WTC11 (cell line): ENCODE results near the gene SEPSECS. TPM values are rescaled to one million over a fixed set of nuclear protein-coding genes. Genes with fewer than 3 reads are reported as not detected.
A peak's percentile ranks its signal among the peaks of the same experiment; 100 is the strongest.

ENCODE experiments used
- ATAC-seq: fragments of 200-7000 bp; cut with Tn5 transposase; 2 replicates; pipeline ENCODE4 v1.10.0; 2021; ENCODE audit warnings: mild to moderate bottlenecking, moderate library complexity
- CTCF ChIA-PET: fragments of 300-600 bp; sonication (Branson Sonifier 250); formaldehyde crosslinking; loops from one replicate; lab custom pipeline; 2021; ENCODE audit warnings: antibody characterized with exemption; lab: Charles Lee
- POLR2A ChIA-PET: fragments of 350-600 bp; sonication (Branson Sonifier 250); formaldehyde crosslinking; loops from one replicate; lab custom pipeline; 2021; ENCODE audit warnings: antibody characterized with exemption; lab: Charles Lee
- DNase-seq: peaks from one replicate; pipeline ENCODE4 v3.0.0; 2021; ENCODE audit warnings: low spot score
- H3K27ac Mint-ChIP-seq: 2 replicates; pipeline ENCODE4 v1.8.0; 2021; ENCODE audit warnings: mixed read lengths
- H3K27me3 Mint-ChIP-seq: 2 replicates; pipeline ENCODE4 v1.8.0; 2021; ENCODE audit warnings: low read depth, mild to moderate bottlenecking, moderate library complexity, mixed read lengths
- H3K36me3 Mint-ChIP-seq: 2 replicates; pipeline ENCODE4 v1.8.0; 2021; ENCODE audit warnings: mixed read lengths
- H3K4me1 Mint-ChIP-seq: 2 replicates; pipeline ENCODE4 v1.8.0; 2022; ENCODE audit warnings: mixed read lengths
- H3K4me3 Mint-ChIP-seq: 2 replicates; pipeline ENCODE4 v1.8.0; 2021; ENCODE audit warnings: mild to moderate bottlenecking, moderate library complexity, mixed read lengths
- H3K9me3 Mint-ChIP-seq: 2 replicates; pipeline ENCODE4 v1.8.0; 2021; ENCODE audit warnings: mixed read lengths
- AFF4 ChIP-seq: sonication (generic); formaldehyde crosslinking; IDR thresholded peaks from 2 replicates; pipeline ENCODE4 v1.8.1; 2023; ENCODE audit warnings: mild to moderate bottlenecking, missing genetic modification reagents, borderline replicate concordance
- FOXJ3 ChIP-seq: sonication (generic); formaldehyde crosslinking; IDR thresholded peaks from 2 replicates; pipeline ENCODE4 v1.9.0; 2021; ENCODE audit warnings: missing genetic modification reagents, mild to moderate bottlenecking, borderline replicate concordance
- JUN ChIP-seq: sonication (generic); formaldehyde crosslinking; IDR thresholded peaks from 2 replicates; pipeline ENCODE4 v1.8.0; 2023; ENCODE audit warnings: mild to moderate bottlenecking, missing genetic modification reagents
- MAX ChIP-seq: sonication (generic); formaldehyde crosslinking; IDR thresholded peaks from 2 replicates; pipeline ENCODE4 v1.8.0; 2022; ENCODE audit warnings: mild to moderate bottlenecking, missing genetic modification reagents
- MXD4 ChIP-seq: fragments of 250-450 bp; sonication (Bioruptor Pico); IDR thresholded peaks from 2 replicates; pipeline ENCODE4 v1.8.0; 2021; ENCODE audit warnings: mild to moderate bottlenecking, moderate library complexity, borderline replicate concordance
- MYBL2 ChIP-seq: sonication (generic); formaldehyde crosslinking; IDR thresholded peaks from 2 replicates; pipeline ENCODE4 v1.8.1; 2023; ENCODE audit warnings: mild to moderate bottlenecking, moderate library complexity, missing genetic modification reagents
- NR1H2 ChIP-seq: sonication (generic); formaldehyde crosslinking; IDR thresholded peaks from 2 replicates; pipeline ENCODE4 v1.9.0; 2021; ENCODE audit warnings: mild to moderate bottlenecking, moderate library complexity, missing genetic modification reagents
- PREB ChIP-seq: sonication (generic); formaldehyde crosslinking; IDR thresholded peaks from 2 replicates; pipeline ENCODE4 v1.8.1; 2022; ENCODE audit warnings: mild to moderate bottlenecking, missing genetic modification reagents, moderate library complexity, borderline replicate concordance
- RORB ChIP-seq: fragments of 250-450 bp; sonication (Bioruptor Pico); IDR thresholded peaks from 2 replicates; pipeline ENCODE4 v1.9.0; 2021; ENCODE audit warnings: mild to moderate bottlenecking
- SMAD3 ChIP-seq: sonication (generic); formaldehyde crosslinking; IDR thresholded peaks from 2 replicates; pipeline ENCODE4 v1.8.0; 2022; ENCODE audit warnings: missing genetic modification reagents, mild to moderate bottlenecking, borderline replicate concordance
- SOX15 ChIP-seq: fragments of 250-450 bp; sonication (Bioruptor Pico); IDR thresholded peaks from 2 replicates; pipeline ENCODE4 v1.9.0; 2021; ENCODE audit warnings: mild to moderate bottlenecking
- USF1 ChIP-seq: sonication (generic); formaldehyde crosslinking; IDR thresholded peaks from 2 replicates; pipeline ENCODE4 v1.8.0; 2022; ENCODE audit warnings: mild to moderate bottlenecking, missing genetic modification reagents
- ZNF121 ChIP-seq: sonication (generic); formaldehyde crosslinking; IDR thresholded peaks from 2 replicates; pipeline ENCODE4 v1.8.0; 2023; ENCODE audit warnings: missing genetic modification reagents
- ZNF263 ChIP-seq: sonication (generic); formaldehyde crosslinking; IDR thresholded peaks from 2 replicates; pipeline ENCODE4 v1.8.1; 2022; ENCODE audit warnings: low read depth, mild to moderate bottlenecking, moderate library complexity, missing genetic modification reagents
- ZNF317 ChIP-seq: sonication (generic); formaldehyde crosslinking; IDR thresholded peaks from 2 replicates; pipeline ENCODE4 v1.8.1; 2023; ENCODE audit warnings: low read depth, mild to moderate bottlenecking, moderate library complexity, missing genetic modification reagents, borderline replicate concordance
- ZNF396 ChIP-seq: fragments of 250-450 bp; sonication (Bioruptor Pico); IDR thresholded peaks from 2 replicates; pipeline ENCODE4 v1.8.0; 2021; ENCODE audit warnings: mild to moderate bottlenecking, moderate library complexity, borderline replicate concordance
- ZNF416 ChIP-seq: fragments of 250-450 bp; sonication (Bioruptor Pico); IDR thresholded peaks from 2 replicates; pipeline ENCODE4 v1.9.0; 2021; ENCODE audit warnings: mild to moderate bottlenecking, inconsistent platforms
- ZNF425 ChIP-seq: fragments of 250-450 bp; sonication (Bioruptor Pico); conservative IDR thresholded peaks from 2 replicates; pipeline ENCODE4 v1.9.0; 2021; ENCODE audit warnings: mild to moderate bottlenecking
- ZSCAN18 ChIP-seq: fragments of 250-450 bp; sonication (Bioruptor Pico); IDR thresholded peaks from 2 replicates; pipeline ENCODE4 v2.1.2; 2022; ENCODE audit warnings: mild to moderate bottlenecking, moderate library complexity
- total RNA-seq: library from RNA; stranded (reverse); gene quantifications from 3 replicates; pipeline ENCODE4 v1.2.3, GENCODE V29; 2021

SEPSECS gene
- total RNA-seq, 1 experiment from 2014 or later: 6.2 TPM

- ATAC-seq (peak; percentile 94), DNase-seq (no peak)
- H3K4me1 Mint-ChIP-seq: peaks cover 54% of the 10 kb centered on the region
- POLR2A ChIA-PET: no interaction called here
- H3K36me3 Mint-ChIP-seq: peaks cover 10% of the 10 kb centered on the region
- 0 out of 2 replicates have a peak overlapping the region, but pooled peaks have one; percentile 61 for H3K27ac Mint-ChIP-seq
- H3K27me3 Mint-ChIP-seq: no peaks in the 10 kb centered on the region; the same call in 1 of the 2 replicates
- TF ChIP-seq SOX15 (CRISPR knock-in tag): no peak
- TF ChIP-seq MYBL2 (CRISPR knock-in tag): no peak
- no peak for TF ChIP-seq MXD4 (CRISPR knock-in tag)
- no peak for TF ChIP-seq NR1H2 (CRISPR knock-in tag)
- CTCF ChIA-PET: interaction anchor here (0.8 to 2.4 kb wide), 8 partner anchors 13 to 662 kb away, joined by 4 to 18 read pairs (median 4); partner anchors contain the start of genes ANAPC4 and ZCCHC4
- H3K9me3 Mint-ChIP-seq: peaks cover 9% of the 10 kb centered on the region
- H3K4me3 Mint-ChIP-seq: no peak overlapping the region; the same call in 1 of the 2 replicates
Observed at GRCh38 chr4:25131926-25132325, 28.3 kb downstream of the SEPSECS start.

- peak; percentile 77 for ATAC-seq
- no peak overlapping the region for H3K27ac Mint-ChIP-seq
- H3K4me3 Mint-ChIP-seq: no peak overlapping the region; the same call in 1 of the 2 replicates
- no peak for DNase-seq
- H3K4me1 Mint-ChIP-seq: peaks cover 53% of the 10 kb centered on the region
- no peaks in the 10 kb centered on the region; the same call in 1 of the 2 replicates for H3K27me3 Mint-ChIP-seq
- peaks cover 4% of the 10 kb centered on the region for H3K36me3 Mint-ChIP-seq
- H3K9me3 Mint-ChIP-seq: peaks cover 4% of the 10 kb centered on the region
- no peak for TF ChIP-seq JUN (CRISPR knock-in tag)
- TF ChIP-seq, all 79 proteins: peak for 0
- CTCF ChIA-PET: interaction anchor here (0.8 to 2.4 kb wide), 8 partner anchors 13 to 661 kb away, joined by 4 to 18 read pairs (median 4); partner anchors contain the start of genes ANAPC4 and ZCCHC4
- POLR2A ChIA-PET: no interaction called here
Observed at GRCh38 chr4:25131381-25131780, 28.9 kb downstream of the SEPSECS start.

- no peaks in the 10 kb centered on the region for H3K36me3 Mint-ChIP-seq
- CTCF ChIA-PET: interaction anchor here (0.8 kb wide), 1 partner anchor 14 kb away, joined by 3 read pairs; no protein-coding TSS in a partner anchor
- POLR2A ChIA-PET: no interaction called here
- no peak overlapping the region; the same call in 1 of the 2 replicates for H3K27ac Mint-ChIP-seq
- no peak for TF ChIP-seq ZNF416 (CRISPR knock-in tag)
- TF ChIP-seq USF1 (CRISPR knock-in tag): no peak
- no peak for TF ChIP-seq ZNF263 (CRISPR knock-in tag)
- TF ChIP-seq RORB (CRISPR knock-in tag): no peak
- no peak for TF ChIP-seq PREB (CRISPR knock-in tag)
- no peak for TF ChIP-seq ZNF121 (CRISPR knock-in tag)
- TF ChIP-seq AFF4: no peak
- H3K4me1 Mint-ChIP-seq: peaks cover 42% of the 10 kb centered on the region
- no peaks in the 10 kb centered on the region; the same call in 1 of the 2 replicates for H3K27me3 Mint-ChIP-seq
- no peak overlapping the region for H3K4me3 Mint-ChIP-seq
- H3K9me3 Mint-ChIP-seq: no peaks in the 10 kb centered on the region; the same call in 1 of the 2 replicates
- DNase-seq (no peak), ATAC-seq (no peak)
Observed at GRCh38 chr4:25129917-25130316, 30.3 kb downstream of the SEPSECS start.

GRCh38 chr4:25128671-25129070, 31.6 kb downstream of the SEPSECS start:
- Mint-ChIP-seq H3K27me3 (no peaks in the 10 kb centered on the region; the same call in 1 of the 2 replicates), H3K4me1 (peaks cover 42% of the 10 kb centered on the region), H3K27ac (no peak overlapping the region), H3K9me3 (no peaks in the 10 kb centered on the region), H3K4me3 (no peak overlapping the region), H3K36me3 (no peaks in the 10 kb centered on the region)
- DNase-seq (no peak), ATAC-seq (no peak)
- CTCF ChIA-PET: no interaction called here
- POLR2A ChIA-PET: interaction anchor here (0.6 kb wide), 1 partner anchor 25 kb away, joined by 3 read pairs; no protein-coding TSS in a partner anchor
- TF ChIP-seq ZSCAN18 (no peak), ZNF317 (no peak), FOXJ3 (no peak), MAX (CRISPR knock-in tag) (no peak), SMAD3 (CRISPR knock-in tag) (no peak), ZNF396 (CRISPR knock-in tag) (no peak), ZNF425 (CRISPR knock-in tag) (no peak)
